SK-N-SH (cell line): ENCODE results near the gene CCDC154.

Experiments
- CTCF ChIP-seq: fragments of 200-600 bp; sonication (generic); IDR thresholded peaks from 2 replicates; pipeline ENCODE4 v1.6.1; 2017; ENCODE audit warnings: antibody characterized with exemption, mild to moderate bottlenecking, moderate library complexity
- ELF1 ChIP-seq: IDR thresholded peaks from 2 replicates; pipeline ENCODE4 v1.4.0; 2012
- NRF1 ChIP-seq: IDR thresholded peaks from 2 replicates; pipeline ENCODE4 v1.6.1; 2012; ENCODE audit warnings: low read depth, mild to moderate bottlenecking, low read length
- POLR2AphosphoS5 ChIP-seq: IDR thresholded peaks from 2 replicates; pipeline ENCODE4 v1.6.1; 2012; ENCODE audit warnings: low read depth, low read length
- SMC3 ChIP-seq: IDR thresholded peaks from 2 replicates; pipeline ENCODE4 v1.6.1; 2012; ENCODE audit warnings: low read depth, low read length, improper control_type of control experiment
- TAF1 ChIP-seq: IDR thresholded peaks from 2 replicates; pipeline ENCODE4 v1.6.1; 2012; ENCODE audit warnings: low read depth, mild to moderate bottlenecking, low read length, moderate library complexity, borderline replicate concordance
- USF1 ChIP-seq: IDR thresholded peaks from 2 replicates; pipeline ENCODE4 v1.4.0; 2012; ENCODE audit warnings: low read depth, borderline replicate concordance
- TF ChIP-seq, protein P1 (sequence below): fragments of 150-350 bp; IDR thresholded peaks from 2 replicates; pipeline ENCODE4 v1.6.1; 2017; ENCODE audit warnings: antibody characterized with exemption, low read length, low read depth, borderline replicate concordance

DNA sequence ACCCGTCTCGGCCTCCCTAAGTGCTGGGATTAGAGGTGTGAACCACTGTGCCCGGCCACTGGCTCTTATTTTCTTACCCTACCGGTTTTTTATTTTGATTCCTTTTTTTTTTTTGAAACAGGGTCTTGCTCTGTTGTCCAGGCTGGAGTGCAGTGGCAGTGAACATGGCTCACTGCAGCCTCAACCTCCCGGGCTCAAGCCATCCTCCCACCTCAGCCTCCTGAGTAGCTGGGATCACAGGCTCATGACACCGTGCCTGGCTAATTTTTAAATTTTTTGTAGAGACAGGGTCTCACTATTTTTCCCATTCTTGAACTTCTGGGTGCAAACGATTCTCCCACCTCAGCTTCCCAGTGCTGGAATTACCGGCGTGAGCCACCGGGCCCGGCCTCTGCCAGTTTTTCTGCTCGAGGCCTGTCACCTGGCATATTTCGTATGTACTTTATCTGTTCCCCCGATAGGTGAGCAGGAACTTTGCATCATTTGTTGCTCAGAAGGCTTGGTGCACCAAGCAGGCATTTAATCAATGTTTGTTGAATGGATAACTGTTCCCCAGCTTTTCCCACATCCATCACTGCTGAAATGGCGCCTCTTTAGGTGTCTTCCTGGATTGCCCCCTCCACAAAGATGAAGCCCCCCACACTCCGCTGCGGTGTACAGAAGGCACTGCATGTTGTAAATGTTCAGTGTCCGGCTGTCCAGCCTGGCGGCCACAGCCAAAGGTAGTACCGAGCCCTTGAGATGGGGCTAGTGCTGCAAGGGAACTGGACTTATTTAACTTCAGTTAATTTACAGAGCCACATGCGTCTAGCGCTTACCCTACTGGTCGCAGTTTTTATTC is 47.9 kb upstream of the CCDC154 start:
- TF ChIP-seq CTCF (no peak), NRF1 (no peak), SMC3 (no peak), ELF1 (no peak), POLR2AphosphoS5 (no peak), TAF1 (no peak), USF1 (no peak)
- TF ChIP-seq, protein P1, sequence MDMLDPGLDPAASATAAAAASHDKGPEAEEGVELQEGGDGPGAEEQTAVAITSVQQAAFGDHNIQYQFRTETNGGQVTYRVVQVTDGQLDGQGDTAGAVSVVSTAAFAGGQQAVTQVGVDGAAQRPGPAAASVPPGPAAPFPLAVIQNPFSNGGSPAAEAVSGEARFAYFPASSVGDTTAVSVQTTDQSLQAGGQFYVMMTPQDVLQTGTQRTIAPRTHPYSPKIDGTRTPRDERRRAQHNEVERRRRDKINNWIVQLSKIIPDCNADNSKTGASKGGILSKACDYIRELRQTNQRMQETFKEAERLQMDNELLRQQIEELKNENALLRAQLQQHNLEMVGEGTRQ = no peak
